Peyer's patch (tissue), 4 donors: ENCODE results near the gene KCNK18.

Experiments used
- CTCF ChIP-seq, 6 experiments: fragments of 450-650 bp in 4 of 6; fragments of 200-600 bp in 2 of 6; sonication (generic) in 1 of 6; IDR thresholded peaks; one replicate each; pipeline ENCODE4 v1.5.1; 2017 to 2019; ENCODE audit warnings: antibody characterized with exemption in 6 of 6, mild to moderate bottlenecking in 3 of 6, moderate library complexity in 1 of 6
- POLR2A ChIP-seq, 2 donors: fragments of 450-650 bp; IDR thresholded peaks; one replicate each; pipeline ENCODE4 v1.5.1; 2017; ENCODE audit warnings: antibody characterized with exemption in 2 of 2, mild to moderate bottlenecking in 2 of 2, moderate library complexity in 2 of 2

GRCh38 chr10:117239051-117239450, 41.8 kb downstream of the KCNK18 start:
- TF ChIP-seq CTCF (IDR thresholded peaks at IDR 0.05) (no peak), POLR2A (IDR thresholded peaks at IDR 0.05) (no peak)
